GM12878 (cell line): Measurements from ENCODE around the gene MINPP1. TPM values are rescaled to one million over a fixed set of nuclear protein-coding genes. Genes with fewer than 3 reads are reported as not detected.

Experiments used
- ATAC-seq: fragments of 200-7000 bp; cut with Tn5 transposase; 3 replicates; pipeline ENCODE4 v1.9.1; 2020; ENCODE audit warnings: mild to moderate bottlenecking, moderate library complexity
- BruUV-seq: library from RNA; stranded (reverse); fragments of 400-500 nt; replicated peaks from 2 replicates; lab custom pipeline; 2021; lab: Mats Ljungman, UMichigan
- CTCF ChIA-PET: fragments of 300-600 bp; sonication (Branson Sonifier 250); formaldehyde crosslinking; extraction: SDS; loops from one replicate; lab custom pipeline; 2021; ENCODE audit warnings: inconsistent platforms; lab: Yijun Ruan, JAX
- POLR2A ChIA-PET: fragments of 350-600 bp; formaldehyde crosslinking; extraction: SDS; loops from one replicate; lab custom pipeline; 2021; ENCODE audit warnings: inconsistent platforms; lab: Charles Lee
- RAD21 ChIA-PET: fragments of 300-600 bp; sonication (Branson Sonifier 250); formaldehyde crosslinking; loops from one replicate; lab custom pipeline; 2023; ENCODE audit warnings: antibody characterized with exemption; ENCODE audit not compliant: unreplicated experiment; lab: Charles Lee
- SMC1A ChIA-PET: fragments of 300-600 bp; sonication (Branson Sonifier 250); formaldehyde crosslinking; loops from one replicate; lab custom pipeline; 2023; ENCODE audit not compliant: unreplicated experiment, uncharacterized antibody; lab: Charles Lee
- DNase-seq: peaks from one replicate; pipeline ENCODE4 v3.0.0-alpha.2; 2011; ENCODE audit warnings: low read depth, low spot score
- FAIRE-seq: peaks from 3 replicates; lab custom pipeline; 2011; peaks lifted over from hg19 to GRCh38; lab: Jason Lieb, UNC
- H2AFZ ChIP-seq: 2 replicates; pipeline ENCODE4 v1.6.0; 2011; ENCODE audit warnings: low read depth, low read length, control low read depth; ENCODE audit not compliant: control insufficient read depth
- H3K27ac ChIP-seq: 2 replicates; pipeline ENCODE4 v1.5.1; 2011; ENCODE audit warnings: control low read depth; ENCODE audit not compliant: control insufficient read depth, insufficient read depth
- H3K27me3 ChIP-seq, 2 experiments: replicated peaks in 1 of 2; 2 replicates each; pipeline versions ENCODE4 v1.6.0 to v1.6.1; 2011; ENCODE audit warnings: low read length in 1 of 2; ENCODE audit not compliant: control insufficient read depth in 2 of 2, insufficient read depth in 2 of 2
- H3K36me3 ChIP-seq, 2 experiments: 2 replicates each; pipeline ENCODE4 v1.5.1; 2011; ENCODE audit warnings: low read length in 1 of 2; ENCODE audit not compliant: control insufficient read depth in 2 of 2, insufficient read depth in 2 of 2
- H3K4me1 ChIP-seq: 2 replicates; pipeline ENCODE4 v1.6.1; 2011; ENCODE audit warnings: mild to moderate bottlenecking, low read length, moderate library complexity, mixed read lengths; ENCODE audit not compliant: control insufficient read depth, insufficient read depth
- H3K4me2 ChIP-seq: 2 replicates; pipeline ENCODE4 v1.6.0; 2011; ENCODE audit warnings: control low read depth; ENCODE audit not compliant: control insufficient read depth, insufficient read depth
- H3K4me3 ChIP-seq: fragments of 200-600 bp; sonication (generic); 2 replicates; pipeline ENCODE4 v1.5.1; 2016
- H3K79me2 ChIP-seq: 2 replicates; pipeline ENCODE4 v1.6.0; 2011; ENCODE audit warnings: low read length; ENCODE audit not compliant: control insufficient read depth, insufficient read depth
- H3K9ac ChIP-seq: 2 replicates; pipeline ENCODE4 v1.8.0; 2011; ENCODE audit warnings: low read length, control low read depth, mixed read lengths; ENCODE audit not compliant: control insufficient read depth, insufficient read depth
- H3K9me3 ChIP-seq: replicated peaks from 3 replicates; pipeline ENCODE4 v1.5.1; 2011; ENCODE audit warnings: mild to moderate bottlenecking, low read length; ENCODE audit not compliant: control insufficient read depth, insufficient read depth
- H4K20me1 ChIP-seq: 2 replicates; pipeline ENCODE4 v1.6.0; 2011; ENCODE audit not compliant: control insufficient read depth, insufficient read depth
- BHLHE40 ChIP-seq, 2 experiments: fragments of 450-650 bp in 1 of 2; IDR thresholded peaks; 2 replicates each; pipeline ENCODE4 v1.6.1; 2011 to 2017; ENCODE audit warnings: low read depth in 2 of 2, borderline replicate concordance in 1 of 2, improper control_type of control experiment in 1 of 2, low read length in 1 of 2, mild to moderate bottlenecking in 1 of 2
- E2F4 ChIP-seq: IDR thresholded peaks from 2 replicates; pipeline ENCODE4 v1.6.1; 2012; ENCODE audit warnings: low read depth, low read length, improper control_type of control experiment
- IKZF1 ChIP-seq: fragments of 450-650 bp; conservative IDR thresholded peaks from 2 replicates; pipeline ENCODE4 v1.6.1; 2017; ENCODE audit warnings: antibody characterized with exemption, mild to moderate bottlenecking
- MTA2 ChIP-seq: fragments of 450-650 bp; IDR thresholded peaks from 2 replicates; pipeline ENCODE4 v1.6.1; 2016; ENCODE audit warnings: low read depth, mild to moderate bottlenecking, moderate library complexity
- NR2F1 ChIP-seq: fragments of 450-650 bp; conservative IDR thresholded peaks from 2 replicates; pipeline ENCODE4 v1.6.1; 2017; ENCODE audit warnings: mild to moderate bottlenecking
- PRDM15 ChIP-seq: fragments of 450-650 bp; formaldehyde crosslinking; IDR thresholded peaks from 2 replicates; pipeline ENCODE4 v1.4.0; 2020; ENCODE audit warnings: mild to moderate bottlenecking, moderate library complexity
- RAD51 ChIP-seq: fragments of 450-650 bp; IDR thresholded peaks from 2 replicates; pipeline ENCODE4 v1.6.1; 2016; ENCODE audit warnings: moderate library complexity, mild to moderate bottlenecking, inconsistent platforms
- RUNX3 ChIP-seq: IDR thresholded peaks from 2 replicates; pipeline ENCODE4 v1.6.1; 2012; ENCODE audit warnings: low read length, inconsistent platforms
- SPI1 ChIP-seq: IDR thresholded peaks from 2 replicates; pipeline ENCODE4 v1.6.1; 2011; ENCODE audit warnings: low read depth, mild to moderate bottlenecking, low read length, moderate library complexity, borderline replicate concordance; ENCODE audit not compliant: insufficient read depth
- ZNF384 ChIP-seq: IDR thresholded peaks from 2 replicates; pipeline ENCODE4 v1.6.1; 2012; ENCODE audit warnings: low read depth, mild to moderate bottlenecking, low read length, improper control_type of control experiment, borderline replicate concordance
- WGBS: methylation state at CpG from one replicate; pipeline ENCODE4 v1.1.6; 2016; ENCODE audit warnings: low lambda C conversion rate; ENCODE audit not compliant: insufficient replicate concordance, insufficient coverage; ENCODE audit errors: missing lambda C conversion rate; 5-methylcytosine and 5-hydroxymethylcytosine counted together
- in situ Hi-C: fragments of 300-500 bp; cut with MboI; formaldehyde crosslinking; loops from 9 replicates; pipeline ENCODE4 v1.14.3; 2018; ENCODE audit warnings: mixed read lengths
- intact Hi-C: fragments of 100-400 bp; cut with micrococcal nuclease; formaldehyde crosslinking; loops from one replicate; pipeline ENCODE4 v1.14.2; 2022; ENCODE audit not compliant: unreplicated experiment
- polyA plus RNA-seq, 11 experiments: library from polyadenylated mRNA; depleted of rRNA in 4 of 11; unstranded in 6 of 11; stranded (reverse) in 5 of 11; fragments of >200 nt; fragmentation: Nextera tagmentation in 4 of 11; fragmentation: Illumina TruSeq in 1 of 11; extraction: Ambion mirVana in 4 of 11; extraction: Trizol in 1 of 11; gene quantifications; 1 replicate in 1 of 11; 2 replicates in 10 of 11; pipeline versions ENCODE4 v1.2.1 to v1.2.3, GENCODE V29; 2011 to 2016; ENCODE audit warnings: inconsistent platforms in 2 of 11, missing spikeins in 2 of 11, low read depth in 1 of 11
- total RNA-seq, 4 experiments: library from RNA; depleted of rRNA in 3 of 4; stranded (reverse); fragments of >200 nt in 3 of 4; fragmentation: Illumina TruSeq in 1 of 4; extraction: Trizol in 1 of 4; gene quantifications; 2 replicates each; pipeline versions ENCODE4 v1.2.1 to v1.2.3, GENCODE V29; 2013 to 2021
- TF ChIP-seq, protein P1 (sequence below): IDR thresholded peaks from 2 replicates; pipeline ENCODE4 v1.6.1; 2011; ENCODE audit warnings: low read depth, low read length, improper control_type of control experiment, borderline replicate concordance
- TF ChIP-seq, protein P2 (sequence below): fragments of 450-650 bp; IDR thresholded peaks from 2 replicates; pipeline ENCODE4 v1.6.1; 2017; ENCODE audit warnings: mild to moderate bottlenecking, moderate library complexity

Gene MINPP1
- total and polyA plus RNA-seq, 10 of the 15 experiments (the other 5 are each of a cell fraction or from before 2014, with no cell fraction given), result 3.9 to 29.2 (median 10.7) TPM

- Histone ChIP-seq H3K27ac (no peak overlapping the region), H3K4me2 (no peak overlapping the region), H3K9ac (no peak overlapping the region), H3K9me3 (peaks cover 11% of the 10 kb centered on the region; the same call in 2 of the 3 replicates), H3K27me3 (no peaks in the 10 kb centered on the region), H2AFZ (no peak overlapping the region), H4K20me1 (no peaks in the 10 kb centered on the region), H3K79me2 (no peaks in the 10 kb centered on the region), H3K4me1 (no peaks in the 10 kb centered on the region), H3K36me3 (peaks cover 0 to 3% of the 10 kb centered on the region in 2 experiments; a peak in 1 of 4 replicates), H3K4me3 (no peak overlapping the region)
- SMC1A ChIA-PET, result interaction anchor here (0.7 to 1.3 kb wide), 3 partner anchors 8 to 187 kb away, joined by 3 to 5 read pairs (median 3); no protein-coding TSS in a partner anchor
- peak; percentile 88 for ATAC-seq
- DNase-seq, result peak; percentile 17
- TF ChIP-seq NR2F1, result peak; percentile 91
- TF ChIP-seq SPI1, result peak; percentile 34; the same call in 1 of the 2 replicates
- 0 out of 2 replicates have a peak, but pooled peaks have one; percentile 9 for TF ChIP-seq IKZF1
- peak; percentile 32; the same call in 1 of the 2 replicates for TF ChIP-seq ZNF384
- TF ChIP-seq, protein P1, sequence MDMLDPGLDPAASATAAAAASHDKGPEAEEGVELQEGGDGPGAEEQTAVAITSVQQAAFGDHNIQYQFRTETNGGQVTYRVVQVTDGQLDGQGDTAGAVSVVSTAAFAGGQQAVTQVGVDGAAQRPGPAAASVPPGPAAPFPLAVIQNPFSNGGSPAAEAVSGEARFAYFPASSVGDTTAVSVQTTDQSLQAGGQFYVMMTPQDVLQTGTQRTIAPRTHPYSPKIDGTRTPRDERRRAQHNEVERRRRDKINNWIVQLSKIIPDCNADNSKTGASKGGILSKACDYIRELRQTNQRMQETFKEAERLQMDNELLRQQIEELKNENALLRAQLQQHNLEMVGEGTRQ, result no peak
- TF ChIP-seq, protein P2, sequence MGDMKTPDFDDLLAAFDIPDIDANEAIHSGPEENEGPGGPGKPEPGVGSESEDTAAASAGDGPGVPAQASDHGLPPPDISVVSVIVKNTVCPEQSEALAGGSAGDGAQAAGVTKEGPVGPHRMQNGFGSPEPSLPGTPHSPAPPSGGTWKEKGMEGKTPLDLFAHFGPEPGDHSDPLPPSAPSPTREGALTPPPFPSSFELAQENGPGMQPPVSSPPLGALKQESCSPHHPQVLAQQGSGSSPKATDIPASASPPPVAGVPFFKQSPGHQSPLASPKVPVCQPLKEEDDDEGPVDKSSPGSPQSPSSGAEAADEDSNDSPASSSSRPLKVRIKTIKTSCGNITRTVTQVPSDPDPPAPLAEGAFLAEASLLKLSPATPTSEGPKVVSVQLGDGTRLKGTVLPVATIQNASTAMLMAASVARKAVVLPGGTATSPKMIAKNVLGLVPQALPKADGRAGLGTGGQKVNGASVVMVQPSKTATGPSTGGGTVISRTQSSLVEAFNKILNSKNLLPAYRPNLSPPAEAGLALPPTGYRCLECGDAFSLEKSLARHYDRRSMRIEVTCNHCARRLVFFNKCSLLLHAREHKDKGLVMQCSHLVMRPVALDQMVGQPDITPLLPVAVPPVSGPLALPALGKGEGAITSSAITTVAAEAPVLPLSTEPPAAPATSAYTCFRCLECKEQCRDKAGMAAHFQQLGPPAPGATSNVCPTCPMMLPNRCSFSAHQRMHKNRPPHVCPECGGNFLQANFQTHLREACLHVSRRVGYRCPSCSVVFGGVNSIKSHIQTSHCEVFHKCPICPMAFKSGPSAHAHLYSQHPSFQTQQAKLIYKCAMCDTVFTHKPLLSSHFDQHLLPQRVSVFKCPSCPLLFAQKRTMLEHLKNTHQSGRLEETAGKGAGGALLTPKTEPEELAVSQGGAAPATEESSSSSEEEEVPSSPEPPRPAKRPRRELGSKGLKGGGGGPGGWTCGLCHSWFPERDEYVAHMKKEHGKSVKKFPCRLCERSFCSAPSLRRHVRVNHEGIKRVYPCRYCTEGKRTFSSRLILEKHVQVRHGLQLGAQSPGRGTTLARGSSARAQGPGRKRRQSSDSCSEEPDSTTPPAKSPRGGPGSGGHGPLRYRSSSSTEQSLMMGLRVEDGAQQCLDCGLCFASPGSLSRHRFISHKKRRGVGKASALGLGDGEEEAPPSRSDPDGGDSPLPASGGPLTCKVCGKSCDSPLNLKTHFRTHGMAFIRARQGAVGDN, result peak; percentile 43; the same call in 1 of the 2 replicates
- no peak for TF ChIP-seq PRDM15
- TF ChIP-seq MTA2, result peak; percentile 37; the same call in 1 of the 2 replicates
- TF ChIP-seq BHLHE40 (IDR thresholded peaks at IDR 0.05; ENCODE audit: borderline replicate concordance in 1 of 2, low read depth in 2 of 2, low read length in 1 of 2), result peak; percentile 50 to 57; a peak in 3 of 4 replicates
- TF ChIP-seq RUNX3, result peak; percentile 39; the same call in 1 of the 2 replicates
- TF ChIP-seq RAD51, result no peak
- no peak for TF ChIP-seq E2F4
- POLR2A ChIA-PET, result interaction anchor here (1.2 kb wide), 1 partner anchor 11 kb away, joined by 3 read pairs; no protein-coding TSS in a partner anchor
- FAIRE-seq, result peak; percentile 27
- intact Hi-C loops, result no loop called here
- in situ Hi-C loops, result loop anchor here (25.0 kb wide), 1 partner anchor 191 kb away; no protein-coding TSS in a partner anchor
- BruUV-seq, result no TSS peak
- CTCF ChIA-PET, result no interaction called here
- RAD21 ChIA-PET, result no interaction called here
- WGBS, result 78% methylated on average over 7 of the region's 7 CpGs
These were observed 41.5 kb downstream of the MINPP1 start for GRCh38 chr10:87546210-87546609.
